Hematopoietic multipotent progenitor cell treated with erythropoietin and hydrocortisone succinate and interleukin-3 and kit ligand, for 8 days (in vitro differentiated cells): ENCODE data around the gene GCAT.

ENCODE experiments used
- DNase-seq: peaks from one replicate; pipeline ENCODE4 v3.0.0-alpha.2; 2015

GCAT gene

DNA sequence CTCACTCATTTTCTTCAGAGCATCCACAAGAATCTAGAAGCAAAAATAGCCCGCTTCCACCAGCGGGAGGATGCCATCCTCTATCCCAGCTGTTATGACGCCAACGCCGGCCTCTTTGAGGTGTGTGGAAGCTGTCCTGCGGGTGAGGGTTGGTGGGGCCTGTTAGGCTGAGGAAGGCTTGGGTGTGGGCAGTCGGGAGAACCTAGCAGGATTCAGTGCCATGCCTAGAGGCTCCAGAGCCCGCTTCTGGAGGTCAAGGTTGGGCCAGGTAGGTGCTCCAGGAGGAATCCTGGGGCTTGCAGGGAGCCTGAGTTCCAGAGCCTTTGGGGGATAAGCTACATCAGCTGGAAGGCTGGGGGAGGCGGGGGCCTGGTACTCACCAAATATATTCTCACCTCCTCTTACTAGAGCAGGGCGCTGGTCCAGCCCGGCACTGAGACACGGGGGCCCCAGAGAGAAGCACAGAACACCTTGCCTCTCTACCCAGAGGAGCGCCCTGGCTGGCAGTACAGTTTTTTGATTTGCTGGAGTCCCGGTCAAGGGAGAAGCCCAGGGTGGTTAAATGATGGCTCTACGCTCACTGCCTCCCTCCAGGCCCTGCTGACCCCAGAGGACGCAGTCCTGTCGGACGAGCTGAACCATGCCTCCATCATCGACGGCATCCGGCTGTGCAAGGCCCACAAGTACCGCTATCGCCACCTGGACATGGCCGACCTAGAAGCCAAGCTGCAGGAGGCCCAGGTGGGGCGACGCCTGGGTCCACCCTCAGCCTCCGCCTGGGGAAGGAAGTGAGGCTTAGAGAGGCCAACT lies 5.3 kb downstream of the GCAT start:
- DNase-seq = no peak

DNA sequence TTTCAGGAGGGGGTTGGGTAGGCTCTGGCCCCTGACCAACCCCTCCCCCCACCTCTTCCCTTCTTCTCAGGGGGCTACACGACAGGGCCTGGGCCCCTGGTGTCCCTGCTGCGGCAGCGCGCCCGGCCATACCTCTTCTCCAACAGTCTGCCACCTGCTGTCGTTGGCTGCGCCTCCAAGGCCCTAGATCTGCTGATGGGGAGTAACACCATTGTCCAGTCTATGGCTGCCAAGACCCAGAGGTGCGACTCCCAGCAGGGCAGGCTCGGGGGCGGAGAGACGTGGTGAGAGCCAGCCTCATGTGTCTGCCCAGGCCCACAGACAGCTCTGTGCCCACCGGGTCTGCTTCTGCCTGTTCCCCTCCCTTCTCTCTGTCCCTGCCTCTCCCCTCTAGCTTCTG lies 7.9 kb downstream of the GCAT start:
- DNase-seq = no peak

DNA sequence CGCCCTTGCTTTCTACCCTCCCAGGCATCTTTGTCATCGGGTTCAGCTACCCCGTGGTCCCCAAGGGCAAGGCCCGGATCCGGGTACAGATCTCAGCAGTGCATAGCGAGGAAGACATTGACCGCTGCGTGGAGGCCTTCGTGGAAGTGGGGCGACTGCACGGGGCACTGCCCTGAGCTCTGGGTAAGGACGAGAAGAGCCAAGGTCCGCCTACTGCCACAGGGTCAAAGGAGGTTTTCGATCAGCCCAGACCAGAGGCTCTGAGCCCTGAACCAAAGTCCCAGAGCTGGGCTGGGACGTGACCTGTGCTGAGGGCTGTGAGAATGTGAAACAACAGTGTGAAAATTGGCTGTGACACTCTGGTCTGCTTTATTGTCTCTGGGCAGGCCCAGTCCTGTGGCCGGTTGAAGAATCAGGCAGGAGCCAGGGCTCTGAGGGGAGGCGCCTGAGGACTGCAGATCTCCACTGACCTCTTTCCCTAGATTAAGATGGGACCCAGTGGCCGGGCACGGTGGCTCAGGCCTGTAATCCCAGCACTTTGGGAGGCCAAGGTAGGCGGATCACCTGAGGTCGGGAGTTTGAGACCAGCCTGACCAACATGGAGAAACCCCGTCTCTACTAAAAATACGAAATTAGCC lies 8.9 kb downstream of the GCAT start:
- DNase-seq = no peak

DNA sequence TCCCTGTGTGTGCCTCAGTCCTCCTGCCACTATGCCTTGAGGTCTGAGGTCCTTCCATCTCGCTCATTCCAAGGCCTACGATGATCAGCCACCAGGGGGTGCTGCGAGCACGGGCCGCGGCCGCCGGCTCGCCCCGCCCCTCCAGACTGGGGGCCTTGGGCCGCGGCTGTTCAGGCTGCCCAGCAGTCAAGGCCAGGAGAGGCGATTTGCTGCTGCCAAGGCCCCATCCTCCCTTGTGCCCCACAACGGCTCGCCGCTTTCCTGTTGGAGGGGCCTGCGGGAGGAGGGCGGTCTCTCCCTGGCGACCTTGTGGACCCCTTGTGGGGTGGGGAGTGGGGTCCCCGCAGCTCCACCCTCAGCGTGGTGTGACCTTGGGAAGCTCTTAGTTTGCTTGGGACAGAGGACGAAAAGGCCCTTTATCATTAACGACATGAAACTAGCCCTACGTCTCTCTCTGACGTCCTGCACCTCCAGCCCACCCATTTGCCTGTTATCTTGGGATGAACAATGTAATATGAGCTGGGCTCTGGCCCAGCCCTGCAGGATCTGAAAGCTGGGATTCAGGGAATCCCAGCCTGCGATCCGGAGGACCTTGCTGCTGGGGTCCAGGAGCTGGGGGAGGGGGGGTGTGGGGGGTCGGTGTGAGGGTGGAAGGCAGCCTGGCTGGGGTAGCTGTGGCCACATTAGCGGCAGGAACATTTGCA lies 10.1 kb downstream of the GCAT start:
- DNase-seq = peak; percentile 80

DNA sequence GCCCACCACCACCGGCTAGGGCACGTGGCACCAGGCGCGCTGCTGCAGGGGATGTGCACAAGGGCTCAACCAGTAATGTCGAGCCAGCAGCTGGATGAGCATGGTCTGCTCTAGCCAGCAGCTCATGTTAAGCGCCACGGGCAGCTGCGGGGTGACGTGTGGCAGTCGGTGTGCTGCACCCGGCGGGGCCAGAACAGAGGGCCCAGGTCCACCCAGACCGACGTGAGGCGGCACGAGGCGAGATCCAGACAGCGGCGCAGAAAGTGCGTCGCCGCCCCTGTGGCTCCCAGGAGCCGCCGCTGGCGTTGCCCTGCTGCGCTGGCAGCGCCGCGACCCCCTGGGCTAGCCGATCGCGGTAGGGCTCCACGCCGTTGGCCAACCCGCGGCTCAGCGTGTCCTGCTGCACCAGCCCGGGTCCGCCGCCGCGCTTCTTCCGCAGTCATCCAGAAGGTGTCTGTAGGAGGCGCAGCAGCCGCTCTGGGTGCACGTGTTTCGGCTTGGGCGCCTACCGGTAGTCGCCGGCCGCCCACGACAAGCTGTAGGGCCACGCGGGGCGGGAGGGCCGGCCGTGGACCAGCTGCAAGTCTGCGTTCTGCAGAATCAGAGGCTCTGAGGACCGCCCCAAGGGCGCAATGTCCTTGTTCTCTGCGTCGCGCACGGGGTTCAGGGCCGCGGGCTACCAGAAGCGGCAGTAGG lies 10.8 kb downstream of the GCAT start:
- DNase-seq = peak; percentile 66

DNA sequence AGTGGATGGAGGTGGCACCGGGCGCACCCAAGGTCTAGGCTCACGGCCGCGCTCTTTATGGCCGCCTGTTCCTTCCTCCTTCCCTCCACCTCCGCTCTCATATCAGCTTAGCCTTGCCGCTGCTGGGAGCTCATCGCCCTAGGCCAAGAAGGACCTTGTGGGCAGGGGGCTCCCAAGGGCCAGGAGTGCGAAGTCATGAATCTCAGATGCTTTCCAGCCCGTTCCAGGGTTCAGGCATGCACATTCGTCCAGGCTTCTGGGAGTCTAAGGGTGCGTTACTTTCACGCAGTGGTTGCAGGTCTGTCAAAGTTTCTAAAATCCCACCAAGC lies 11.3 kb downstream of the GCAT start:
- DNase-seq = no peak

DNA sequence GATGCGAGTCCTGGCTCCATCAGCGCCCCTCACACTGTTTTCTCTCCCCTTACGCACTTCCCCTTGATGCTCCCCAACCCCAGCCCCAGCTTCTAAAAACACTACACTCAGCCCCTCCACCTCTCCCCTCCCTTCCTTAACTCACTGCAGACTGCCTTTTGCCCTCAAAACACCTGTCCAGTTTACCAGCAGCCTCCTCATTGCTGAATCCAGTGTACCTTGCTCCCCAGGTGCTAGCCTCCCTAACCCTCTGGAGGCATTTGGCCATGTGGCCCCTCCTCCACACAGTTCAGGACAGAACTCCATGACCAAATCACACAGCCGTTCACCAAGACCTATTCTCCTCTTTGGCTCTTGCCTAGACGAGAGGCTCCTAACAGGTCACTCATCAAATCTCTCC lies 12.6 kb downstream of the GCAT start:
- no peak for DNase-seq

DNA sequence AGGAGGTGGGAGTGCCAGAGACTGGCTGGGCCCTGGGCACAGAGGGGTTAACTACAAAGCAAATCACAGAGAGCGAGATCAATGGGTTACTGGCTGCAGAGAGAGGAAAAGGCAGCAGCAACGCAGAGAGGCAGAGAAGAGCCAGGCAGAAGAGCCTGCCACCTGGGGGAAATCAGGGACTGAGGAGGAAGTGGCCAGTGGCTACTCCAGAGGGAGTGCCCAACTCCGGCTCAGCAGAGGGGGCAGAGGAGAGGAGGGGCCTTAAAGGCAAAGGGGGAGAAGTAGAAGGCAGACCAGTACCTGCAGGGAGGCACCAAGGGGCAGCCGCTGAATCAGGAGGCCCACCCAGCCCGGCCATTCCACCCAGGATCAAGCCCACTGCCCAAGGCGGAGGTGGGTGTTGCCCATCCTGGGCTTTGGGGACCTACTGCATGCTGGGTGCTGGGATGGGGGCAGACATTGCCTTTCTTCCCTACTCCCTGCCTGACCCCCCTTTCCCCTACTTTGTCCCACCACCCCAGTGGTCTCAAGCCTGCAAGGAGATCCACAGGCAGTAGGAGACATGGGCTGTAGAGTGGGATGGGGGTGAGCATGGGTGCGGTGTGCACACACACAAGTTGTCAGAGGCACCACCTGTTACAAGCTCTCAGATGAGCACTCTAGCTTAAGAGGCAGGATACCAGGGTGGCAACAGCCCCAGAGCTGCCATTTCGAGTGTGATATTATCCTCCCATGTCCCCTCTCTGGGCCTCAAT lies 14.5 kb downstream of the GCAT start:
- no peak for DNase-seq

DNA sequence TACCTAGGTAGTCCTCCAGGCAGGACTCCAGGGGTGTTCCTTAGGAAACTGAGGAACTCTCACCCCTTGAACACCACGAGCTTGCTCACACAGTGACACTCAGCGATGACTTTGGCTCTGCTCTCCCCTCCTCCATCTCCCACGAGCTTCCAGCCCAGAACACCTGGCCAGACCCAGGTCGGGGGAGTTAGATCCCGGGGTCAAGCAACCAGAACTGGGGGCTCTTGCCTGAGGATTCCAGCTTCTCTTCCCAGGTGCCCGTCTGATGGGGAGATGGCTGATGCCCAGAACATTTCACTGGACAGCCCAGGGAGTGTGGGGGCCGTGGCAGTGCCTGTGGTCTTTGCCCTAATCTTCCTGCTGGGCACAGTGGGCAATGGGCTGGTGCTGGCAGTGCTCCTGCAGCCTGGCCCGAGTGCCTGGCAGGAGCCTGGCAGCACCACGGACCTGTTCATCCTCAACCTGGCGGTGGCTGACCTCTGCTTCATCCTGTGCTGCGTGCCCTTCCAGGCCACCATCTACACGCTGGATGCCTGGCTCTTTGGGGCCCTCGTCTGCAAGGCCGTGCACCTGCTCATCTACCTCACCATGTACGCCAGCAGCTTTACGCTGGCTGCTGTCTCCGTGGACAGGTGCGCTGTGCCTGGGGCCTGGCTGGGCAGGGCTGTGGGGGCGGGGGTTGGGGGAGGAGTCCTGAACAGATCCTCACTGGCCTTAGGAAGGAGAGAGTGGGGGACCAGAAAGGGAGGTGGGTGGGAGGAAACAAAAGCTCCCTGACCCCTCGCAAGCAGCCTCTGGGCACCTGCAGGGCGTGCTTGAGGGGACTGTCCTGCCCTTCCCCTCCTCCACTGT lies 15.6 kb downstream of the GCAT start, which contains the start of gene GALR3:
Gene GALR3 (plus strand): TSS at position 249 of the 852 bp plus-strand sequence. CDS start 25 bp downstream, at position 274.
- no peak for DNase-seq

DNA sequence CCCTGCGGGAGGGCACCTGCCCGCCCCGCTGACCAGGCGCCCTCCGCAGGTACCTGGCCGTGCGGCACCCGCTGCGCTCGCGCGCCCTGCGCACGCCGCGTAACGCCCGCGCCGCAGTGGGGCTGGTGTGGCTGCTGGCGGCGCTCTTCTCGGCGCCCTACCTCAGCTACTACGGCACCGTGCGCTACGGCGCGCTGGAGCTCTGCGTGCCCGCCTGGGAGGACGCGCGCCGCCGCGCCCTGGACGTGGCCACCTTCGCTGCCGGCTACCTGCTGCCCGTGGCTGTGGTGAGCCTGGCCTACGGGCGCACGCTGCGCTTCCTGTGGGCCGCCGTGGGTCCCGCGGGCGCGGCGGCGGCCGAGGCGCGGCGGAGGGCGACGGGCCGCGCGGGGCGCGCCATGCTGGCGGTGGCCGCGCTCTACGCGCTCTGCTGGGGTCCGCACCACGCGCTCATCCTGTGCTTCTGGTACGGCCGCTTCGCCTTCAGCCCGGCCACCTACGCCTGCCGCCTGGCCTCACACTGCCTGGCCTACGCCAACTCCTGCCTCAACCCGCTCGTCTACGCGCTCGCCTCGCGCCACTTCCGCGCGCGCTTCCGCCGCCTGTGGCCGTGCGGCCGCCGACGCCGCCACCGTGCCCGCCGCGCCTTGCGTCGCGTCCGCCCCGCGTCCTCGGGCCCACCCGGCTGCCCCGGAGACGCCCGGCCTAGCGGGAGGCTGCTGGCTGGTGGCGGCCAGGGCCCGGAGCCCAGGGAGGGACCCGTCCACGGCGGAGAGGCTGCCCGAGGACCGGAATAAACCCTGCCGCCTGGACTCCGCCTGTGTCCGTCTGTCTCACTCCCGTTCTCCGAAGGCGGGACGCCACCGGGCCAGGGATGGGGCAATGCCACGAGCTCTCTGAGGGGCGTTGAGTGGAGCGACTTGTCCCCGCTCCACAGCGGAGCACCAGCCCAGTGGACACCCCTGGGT lies 17.2 kb downstream of the GCAT start:
- DNase-seq = peak; percentile 49

DNA sequence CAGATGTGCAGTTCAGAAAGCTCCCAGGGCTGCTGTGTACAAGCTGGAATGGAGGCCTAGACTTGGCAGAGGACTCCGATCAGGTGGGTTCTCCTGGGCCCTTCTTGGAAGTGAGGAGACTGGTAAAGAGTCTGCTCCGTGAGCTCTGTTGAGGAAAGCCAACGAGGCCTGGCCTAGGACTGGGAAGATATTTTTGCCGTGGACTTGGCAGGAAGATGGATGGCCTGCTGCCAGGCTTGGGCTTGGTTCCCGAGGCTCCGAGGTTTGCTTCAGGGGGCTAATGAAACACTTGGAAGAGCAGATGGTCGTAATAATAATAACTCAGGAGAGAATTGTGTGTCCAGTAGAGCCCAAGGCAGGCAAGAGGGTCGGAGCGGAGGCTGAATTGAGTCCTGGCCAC lies 19.3 kb downstream of the GCAT start:
- no peak for DNase-seq

DNA sequence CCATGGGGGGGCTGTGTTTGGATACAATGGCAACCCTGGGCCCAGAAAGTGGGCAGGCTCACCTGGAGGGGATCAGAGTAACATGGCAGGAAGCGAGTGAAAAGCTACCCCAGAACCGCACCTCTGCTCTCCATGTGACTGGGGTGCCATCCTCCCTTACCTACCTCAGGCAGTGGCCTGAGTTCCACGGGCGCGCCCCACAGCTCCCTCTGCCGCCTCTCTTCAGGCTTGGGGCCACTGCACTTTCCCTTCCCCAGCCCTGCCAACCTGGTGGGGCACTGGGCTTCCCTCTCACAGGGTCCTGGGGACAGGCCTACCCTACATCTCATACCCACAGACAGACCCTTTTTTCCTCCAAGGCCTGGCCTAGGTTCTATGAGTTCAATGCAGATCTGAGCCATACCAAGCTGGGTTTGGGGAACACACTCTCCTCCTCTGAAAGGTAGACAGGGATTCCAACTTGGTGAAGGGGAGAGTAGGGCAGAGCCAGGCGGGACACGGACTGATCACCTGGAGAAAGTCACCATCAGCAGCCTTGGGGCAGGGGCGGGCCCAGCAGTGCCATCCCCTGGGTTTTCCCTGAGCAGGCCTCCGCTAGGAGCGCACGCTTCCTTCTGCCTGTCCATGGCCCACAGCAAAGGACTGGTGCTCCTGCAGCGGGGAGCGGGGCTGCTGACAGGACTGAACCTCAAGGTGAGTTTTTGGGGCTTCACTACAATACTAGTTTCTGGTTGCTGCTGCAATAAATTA lies 22.5 kb downstream of the GCAT start:
- no peak for DNase-seq

DNA sequence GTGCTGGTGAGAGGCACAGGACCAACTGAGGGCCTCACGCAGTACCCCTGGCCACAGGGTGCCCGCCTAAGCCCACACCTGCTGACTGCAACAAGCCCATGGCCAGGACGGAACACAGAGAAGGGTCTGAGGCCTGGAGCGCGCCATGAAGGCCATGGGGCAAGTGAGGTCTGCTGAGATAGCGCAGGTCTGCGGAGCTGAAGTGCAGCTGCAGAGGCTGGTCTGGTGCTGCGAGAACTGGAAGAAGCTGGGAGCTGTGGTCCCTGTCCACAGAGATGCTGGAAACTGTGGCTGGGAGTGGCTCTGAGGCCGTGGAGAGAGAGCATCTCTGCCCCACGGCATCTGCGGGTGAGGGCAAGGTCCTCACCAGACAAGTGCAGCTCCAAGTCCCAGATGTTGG lies 23.7 kb downstream of the GCAT start:
- no peak for DNase-seq

DNA sequence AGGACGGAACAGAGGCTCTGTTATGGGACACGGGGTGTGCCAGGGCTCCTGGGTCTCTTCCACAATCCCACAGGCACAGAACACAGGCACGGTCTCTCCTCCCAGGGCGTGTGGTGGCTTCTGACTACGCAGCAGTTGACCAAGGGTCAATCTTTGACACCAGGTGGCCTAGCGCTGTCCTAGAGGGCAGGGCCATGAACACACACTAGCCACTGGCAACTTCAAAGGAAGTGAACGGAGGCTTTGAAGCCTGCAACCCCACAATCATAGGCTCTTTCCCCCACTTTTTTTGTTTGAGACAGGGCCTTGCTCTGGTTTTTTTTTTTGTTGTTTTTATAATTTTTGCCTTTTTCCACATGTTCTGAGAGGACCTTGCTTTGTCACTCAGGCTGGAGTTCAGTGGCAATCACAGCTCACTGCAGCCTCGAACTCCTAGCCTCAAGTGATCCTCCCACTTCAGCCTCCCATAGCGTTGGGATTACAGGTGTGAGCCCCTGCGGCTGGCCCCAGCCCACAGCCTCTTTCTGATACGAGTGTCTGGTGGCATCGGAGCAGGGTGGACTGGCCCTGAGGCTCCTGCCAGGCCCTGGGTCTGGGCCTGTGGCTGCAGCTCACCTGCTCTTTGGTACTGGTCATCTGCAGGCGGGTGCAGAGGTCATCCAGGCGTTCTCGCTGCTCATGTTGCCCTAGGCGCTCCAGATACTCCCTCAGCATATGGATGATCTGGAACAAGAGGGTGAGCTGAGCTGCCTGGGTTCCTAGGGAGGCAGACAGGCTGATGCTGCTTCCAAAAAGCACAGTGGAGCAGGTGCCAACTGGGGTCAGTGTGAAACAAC lies 24.5 kb downstream of the GCAT start:
- no peak for DNase-seq

DNA sequence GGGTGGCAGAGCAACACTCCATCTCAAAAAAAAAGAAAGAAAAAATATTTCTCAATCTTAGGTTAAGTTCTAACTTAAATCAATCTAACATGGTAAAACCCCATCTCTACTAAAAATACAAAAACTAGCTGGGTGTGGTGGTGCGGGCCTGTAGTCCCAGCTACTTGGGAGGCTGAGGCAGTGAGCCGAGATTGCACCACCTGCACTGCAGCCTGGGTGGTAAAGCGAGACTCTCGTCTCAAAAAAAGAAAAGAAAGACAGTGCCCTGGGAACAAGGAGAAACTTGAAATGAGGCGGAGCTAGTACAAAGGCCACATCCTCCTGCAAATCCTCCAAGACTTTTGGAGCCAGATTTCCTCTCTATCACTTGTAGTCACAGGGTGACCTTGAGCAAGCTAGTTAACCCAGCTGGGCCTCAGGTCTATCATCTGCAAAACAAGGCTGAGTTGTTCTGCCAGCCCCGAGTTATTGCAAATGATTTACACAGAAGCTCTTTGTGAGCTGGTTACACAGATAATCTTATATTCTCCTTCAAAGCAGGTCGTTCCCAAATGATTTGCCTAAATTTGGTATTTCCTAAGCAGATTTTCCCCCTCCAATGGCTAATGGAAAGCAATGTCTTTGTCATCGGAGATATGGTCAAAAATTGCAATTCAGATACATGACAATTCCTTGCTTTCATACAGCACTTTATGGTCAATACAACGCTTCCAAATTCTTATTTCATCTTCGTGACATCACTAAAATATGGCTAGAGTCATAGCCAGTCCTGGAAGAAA lies 34.5 kb downstream of the GCAT start:
- no peak for DNase-seq

DNA sequence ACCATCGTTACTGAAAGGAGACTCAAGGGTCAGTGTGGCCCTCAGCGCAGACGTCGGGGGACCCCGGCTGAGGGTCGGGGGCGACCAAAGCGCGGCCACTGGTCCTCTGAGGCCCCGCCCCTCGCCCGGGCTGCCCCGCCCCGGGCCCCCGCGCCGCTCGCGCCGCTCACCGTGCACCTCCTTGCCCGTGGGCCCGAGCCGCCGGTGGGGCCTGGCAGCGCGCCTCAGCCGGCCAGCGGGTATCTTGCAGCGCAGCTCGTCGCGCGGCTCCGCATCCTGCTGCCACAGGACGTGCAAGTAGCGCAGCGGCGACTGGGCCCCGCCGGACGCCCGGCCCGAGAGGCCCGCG lies 36.0 kb downstream of the GCAT start:
- no peak for DNase-seq

DNA sequence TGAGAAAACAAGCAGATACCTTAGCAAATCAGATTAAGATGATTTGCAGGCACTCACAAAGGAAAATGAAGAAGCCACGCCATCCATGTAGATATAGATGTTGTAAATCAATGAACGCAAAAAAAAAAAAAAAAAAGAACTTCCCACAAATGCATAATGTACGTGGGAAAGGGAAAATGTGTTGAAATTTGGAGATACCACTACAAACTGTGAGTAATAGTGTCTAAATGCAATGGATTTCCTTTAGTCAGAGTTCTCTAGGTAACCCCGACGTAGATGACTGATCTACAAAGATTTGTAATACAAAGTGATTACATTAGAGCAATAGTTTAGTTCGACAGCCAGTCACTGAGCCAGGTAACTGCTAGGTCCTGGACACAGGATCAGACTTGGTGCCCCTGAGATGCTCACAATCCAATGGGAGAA lies 37.2 kb downstream of the GCAT start:
- DNase-seq = no peak

DNA sequence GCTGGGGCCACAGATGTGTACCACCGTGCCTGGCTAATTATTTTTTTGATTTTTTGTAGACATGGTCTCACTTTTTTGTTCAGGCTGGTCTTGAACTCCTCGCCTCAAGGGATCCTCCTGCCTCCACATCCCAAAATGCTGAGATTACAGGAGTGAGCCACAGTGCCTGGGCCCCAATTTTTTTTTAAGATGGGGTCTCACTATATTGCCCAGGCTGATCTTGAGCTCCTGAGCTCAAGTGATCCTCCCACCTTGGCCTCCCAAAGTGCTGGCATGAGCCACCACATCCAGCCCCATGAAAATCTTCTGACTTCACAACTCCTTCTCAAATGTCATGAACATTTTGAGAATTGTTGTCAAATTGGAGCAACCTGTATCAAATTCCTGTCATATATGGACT lies 38.7 kb downstream of the GCAT start:
- no peak for DNase-seq
